Karpas-422 (cell line): ENCODE measurements around the gene SLC32A1. TPM values are rescaled to one million over a fixed set of nuclear protein-coding genes. Genes with fewer than 3 reads are reported as not detected.
A peak's percentile ranks its signal among the peaks of the same experiment; 100 is the strongest.

ENCODE experiments used
- DNase-seq: peaks from one replicate; pipeline ENCODE4 v3.0.0-alpha.2; 2015
- H2AFZ ChIP-seq: fragments of 200-600 bp; sonication (generic); 2 replicates; pipeline ENCODE4 v1.6.1; 2014; ENCODE audit warnings: antibody characterized with exemption, low read length, mixed read lengths
- H3K27ac ChIP-seq: fragments of 200-600 bp; sonication (generic); 2 replicates; pipeline ENCODE4 v1.5.1; 2014; ENCODE audit warnings: mild to moderate bottlenecking, low read length, moderate library complexity
- H3K27me3 ChIP-seq: fragments of 200-600 bp; sonication (generic); 2 replicates; pipeline ENCODE4 v1.6.1; 2014; ENCODE audit warnings: low read length, mixed read lengths
- H3K36me3 ChIP-seq: fragments of 200-600 bp; sonication (generic); 2 replicates; pipeline ENCODE4 v1.6.1; 2014; ENCODE audit warnings: low read length, mixed read lengths; ENCODE audit not compliant: insufficient read depth
- H3K4me1 ChIP-seq: fragments of 200-600 bp; sonication (generic); 2 replicates; pipeline ENCODE4 v1.6.1; 2014; ENCODE audit warnings: mild to moderate bottlenecking, low read length, mixed read lengths
- H3K4me2 ChIP-seq: fragments of 200-600 bp; sonication (generic); 2 replicates; pipeline ENCODE4 v1.6.1; 2014; ENCODE audit warnings: low read length, low read depth, mild to moderate bottlenecking; ENCODE audit not compliant: poor library complexity, severe bottlenecking
- H3K4me3 ChIP-seq: fragments of 200-600 bp; sonication (generic); 2 replicates; pipeline ENCODE4 v1.5.1; 2014; ENCODE audit warnings: mild to moderate bottlenecking, antibody characterized with exemption, low read length, mixed read lengths
- H3K79me2 ChIP-seq: fragments of 200-600 bp; sonication (generic); 2 replicates; pipeline ENCODE4 v1.6.1; 2014; ENCODE audit warnings: mild to moderate bottlenecking, low read length, mixed read lengths
- H3K9ac ChIP-seq: fragments of 200-600 bp; sonication (generic); 2 replicates; pipeline ENCODE4 v1.6.0; 2014; ENCODE audit warnings: low read length
- H3K9me2 ChIP-seq: fragments of 200-600 bp; sonication (generic), shearing (Covaris generic); replicated peaks from 2 replicates; pipeline ENCODE4 v1.6.0; 2014; ENCODE audit warnings: mild to moderate bottlenecking, low read length, moderate library complexity; ENCODE audit not compliant: insufficient read depth
- H3K9me3 ChIP-seq: fragments of 300-700, 200-600 bp; sonication (generic); 2 replicates; pipeline ENCODE4 v1.6.1; 2014; ENCODE audit warnings: low read length, mixed read lengths
- H4K20me1 ChIP-seq: fragments of 200-600 bp; sonication (generic); 2 replicates; pipeline ENCODE4 v1.6.1; 2014; ENCODE audit warnings: mild to moderate bottlenecking, antibody characterized with exemption, low read length, low read depth; ENCODE audit not compliant: insufficient read depth
- total RNA-seq: library from RNA; depleted of rRNA; stranded (reverse); fragments of >200 nt; shearing (Covaris generic); gene quantifications from 2 replicates; pipeline ENCODE4 v1.2.3, GENCODE V29; 2014; ENCODE audit warnings: low replicate concordance

The SLC32A1 gene
- total RNA-seq, 1 experiment from 2014 or later, result not detected

GRCh38 chr20:38737887-38738286, 13.6 kb downstream of the SLC32A1 start:
- DNase-seq, result no peak

GRCh38 chr20:38745757-38746156, 21.5 kb downstream of the SLC32A1 start:
- Histone ChIP-seq H3K79me2 (peaks cover 20% of the 10 kb centered on the region), H3K4me1 (peaks cover 22% of the 10 kb centered on the region), H3K27ac (no peak overlapping the region), H3K9ac (no peak overlapping the region), H3K36me3 (no peaks in the 10 kb centered on the region), H4K20me1 (no peaks in the 10 kb centered on the region), H3K9me3 (no peaks in the 10 kb centered on the region), H3K4me2 (no peak overlapping the region), H3K27me3 (no peaks in the 10 kb centered on the region), H3K9me2 (no peaks in the 10 kb centered on the region), H3K4me3 (no peak overlapping the region), H2AFZ (no peak overlapping the region; the same call in 1 of the 2 replicates)
- peak; percentile 59 for DNase-seq

More at GRCh38 chr20:38737887-38738286, 13.6 kb downstream of the SLC32A1 start:
- Histone ChIP-seq H3K9ac (no peak overlapping the region), H3K9me2 (no peaks in the 10 kb centered on the region), H3K9me3 (no peaks in the 10 kb centered on the region), H3K4me3 (no peak overlapping the region), H3K4me1 (no peaks in the 10 kb centered on the region), H3K27me3 (no peaks in the 10 kb centered on the region; the same call in 1 of the 2 replicates), H3K27ac (no peak overlapping the region), H2AFZ (no peak overlapping the region), H3K4me2 (no peak overlapping the region), H3K36me3 (no peaks in the 10 kb centered on the region), H4K20me1 (no peaks in the 10 kb centered on the region), H3K79me2 (no peaks in the 10 kb centered on the region)

- peak; percentile 43 for DNase-seq
- Histone ChIP-seq H2AFZ (peak overlapping the region; percentile 99), H3K4me1 (peaks cover 22% of the 10 kb centered on the region), H3K79me2 (peaks cover 29% of the 10 kb centered on the region), H3K9me2 (no peaks in the 10 kb centered on the region), H3K4me3 (peak overlapping the region; percentile 95), H3K4me2 (peak overlapping the region; percentile 94), H3K36me3 (peaks cover 7% of the 10 kb centered on the region; the same call in 1 of the 2 replicates), H3K9me3 (no peaks in the 10 kb centered on the region), H3K27ac (no peak overlapping the region), H4K20me1 (no peaks in the 10 kb centered on the region), H3K9ac (peak overlapping the region; percentile 69), H3K27me3 (no peaks in the 10 kb centered on the region)
These were observed 23.3 kb downstream of the SLC32A1 start for GRCh38 chr20:38747495-38748096.

GRCh38 chr20:38748097-38748860, 24.0 kb downstream of the SLC32A1 start, which contains the start of gene ACTR5:
ACTR5 (plus strand) TSS chr20:38748460; CDS start chr20:38748479, 19 bp downstream.
- Histone ChIP-seq H3K36me3 (peaks cover 14% of the 10 kb centered on the region; the same call in 1 of the 2 replicates), H3K27me3 (no peaks in the 10 kb centered on the region), H3K9me2 (no peaks in the 10 kb centered on the region), H3K9ac (peak within 1 kb of the TSS; percentile 92), H3K27ac (peak within 1 kb of the TSS; percentile 61), H3K4me3 (peak within 1 kb of the TSS; percentile 95), H4K20me1 (no peaks in the 10 kb centered on the region), H3K79me2 (peaks cover 33% of the 10 kb centered on the region), H3K4me2 (peak within 1 kb of the TSS; percentile 94), H3K9me3 (no peaks in the 10 kb centered on the region), H2AFZ (peak within 1 kb of the TSS; percentile 99), H3K4me1 (peaks cover 22% of the 10 kb centered on the region)
- DNase-seq, result peak; percentile 96

GRCh38 chr20:38748861-38749149, 24.5 kb downstream of the SLC32A1 start:
- no peaks in the 10 kb centered on the region for H3K27me3 ChIP-seq
- H3K9me3 ChIP-seq, result no peaks in the 10 kb centered on the region
- peaks cover 22% of the 10 kb centered on the region for H3K4me1 ChIP-seq
- H3K4me3 ChIP-seq, result peak overlapping the region; percentile 95
- DNase-seq, result peak; percentile 70
- H3K9ac ChIP-seq, result peak overlapping the region; percentile 92
- peaks cover 33% of the 10 kb centered on the region for H3K79me2 ChIP-seq
- no peaks in the 10 kb centered on the region for H4K20me1 ChIP-seq
- no peak overlapping the region for H3K27ac ChIP-seq
- H3K4me2 ChIP-seq, result peak overlapping the region; percentile 94
- peaks cover 14% of the 10 kb centered on the region; the same call in 1 of the 2 replicates for H3K36me3 ChIP-seq
- H3K9me2 ChIP-seq, result no peaks in the 10 kb centered on the region
- H2AFZ ChIP-seq, result peak overlapping the region; percentile 99

- peaks cover 22% of the 10 kb centered on the region; the same call in 1 of the 2 replicates for H3K36me3 ChIP-seq
- H3K79me2 ChIP-seq, result peaks cover 33% of the 10 kb centered on the region
- DNase-seq, result peak; percentile 73
- H3K27ac ChIP-seq, result no peak overlapping the region
- H2AFZ ChIP-seq, result no peak overlapping the region
- no peaks in the 10 kb centered on the region for H3K27me3 ChIP-seq
- no peaks in the 10 kb centered on the region for H3K9me3 ChIP-seq
- H3K4me3 ChIP-seq, result no peak overlapping the region
- H3K9ac ChIP-seq, result no peak overlapping the region
- H3K9me2 ChIP-seq, result no peaks in the 10 kb centered on the region
- peaks cover 22% of the 10 kb centered on the region for H3K4me1 ChIP-seq
- no peak overlapping the region for H3K4me2 ChIP-seq
- no peaks in the 10 kb centered on the region for H4K20me1 ChIP-seq
These were observed 27.2 kb downstream of the SLC32A1 start for GRCh38 chr20:38751360-38751976.

- H3K36me3 ChIP-seq, result peaks cover 22% of the 10 kb centered on the region; the same call in 1 of the 2 replicates
- H3K4me3 ChIP-seq, result no peak overlapping the region
- no peak overlapping the region for H3K27ac ChIP-seq
- no peaks in the 10 kb centered on the region for H3K9me2 ChIP-seq
- no peak overlapping the region for H3K9ac ChIP-seq
- H3K27me3 ChIP-seq, result no peaks in the 10 kb centered on the region
- no peak for DNase-seq
- H3K4me2 ChIP-seq, result no peak overlapping the region
- H3K79me2 ChIP-seq, result peaks cover 33% of the 10 kb centered on the region
- no peak overlapping the region for H2AFZ ChIP-seq
- H4K20me1 ChIP-seq, result no peaks in the 10 kb centered on the region
- H3K4me1 ChIP-seq, result peaks cover 22% of the 10 kb centered on the region
- no peaks in the 10 kb centered on the region for H3K9me3 ChIP-seq
These were observed 27.7 kb downstream of the SLC32A1 start for GRCh38 chr20:38752029-38752428.

- Histone ChIP-seq H3K4me3 (no peak overlapping the region), H3K9me2 (no peaks in the 10 kb centered on the region), H4K20me1 (no peaks in the 10 kb centered on the region), H3K27ac (no peak overlapping the region), H3K79me2 (peaks cover 17% of the 10 kb centered on the region), H3K36me3 (peaks cover 32% of the 10 kb centered on the region; the same call in 1 of the 2 replicates), H3K4me2 (no peak overlapping the region), H3K9me3 (no peaks in the 10 kb centered on the region), H3K27me3 (no peaks in the 10 kb centered on the region), H3K4me1 (peaks cover 4% of the 10 kb centered on the region), H2AFZ (no peak overlapping the region), H3K9ac (no peak overlapping the region)
- DNase-seq, result no peak
These were observed 30.6 kb downstream of the SLC32A1 start for GRCh38 chr20:38754924-38755323.
